ENCODE results near the gene C17orf107.

- TF ChIP-seq GATA2 (IDR thresholded peaks at IDR 0.05; ENCODE audit: low read depth, low read length) (no peak), GATA3 (IDR thresholded peaks at IDR 0.05; ENCODE audit: low read depth, low read length) (no peak)
These were observed 47.1 kb downstream of the C17orf107 start for GRCh38 chr17:4946312-4946976.
